Muscle layer of colon (tissue), 2 donors: ENCODE data around the gene UPF3A.
"Not testable (repeated sequence)": the region's sequence is repeated elsewhere in the genome, so short reads cannot be mapped to it uniquely, and the experiment has no call there.

Experiments used
- H3K27ac ChIP-seq: one replicate; pipeline ENCODE4 v1.7.0; 2013; ENCODE audit warnings: low read depth, mild to moderate bottlenecking, low read length, moderate library complexity
- H3K27me3 ChIP-seq, 2 donors: one replicate each; pipeline ENCODE4 v1.7.0; 2013; ENCODE audit warnings: low read length in 2 of 2, mild to moderate bottlenecking in 2 of 2; ENCODE audit not compliant: insufficient read depth in 2 of 2, control insufficient read depth in 1 of 2
- H3K36me3 ChIP-seq: one replicate; pipeline ENCODE4 v1.7.0; 2013; ENCODE audit warnings: mild to moderate bottlenecking, low read length; ENCODE audit not compliant: insufficient read depth
- H3K4me1 ChIP-seq: one replicate; pipeline ENCODE4 v1.7.0; 2013; ENCODE audit warnings: mild to moderate bottlenecking, low read length; ENCODE audit not compliant: insufficient read depth
- H3K4me3 ChIP-seq, 2 donors: one replicate each; pipeline ENCODE4 v1.7.0; 2013; ENCODE audit warnings: low read length in 2 of 2, low read depth in 1 of 2, mild to moderate bottlenecking in 1 of 2, moderate library complexity in 1 of 2
- H3K9ac ChIP-seq: one replicate; pipeline ENCODE4 v1.7.0; 2013; ENCODE audit warnings: low read length
- H3K9me3 ChIP-seq: one replicate; pipeline ENCODE4 v1.7.0; 2013; ENCODE audit warnings: mild to moderate bottlenecking, low read length
- donor health status: abdominal sarcoma.
- donor health status: Adenocarcinoma of cecum.

UPF3A gene

GRCh38 chr13:114347256-114347655, 65.9 kb downstream of the UPF3A start:
- not testable (repeated sequence) for H3K9me3 ChIP-seq, H3K4me3 ChIP-seq, H3K9ac ChIP-seq, H3K27me3 ChIP-seq, H3K4me1 ChIP-seq, H3K36me3 ChIP-seq, H3K27ac ChIP-seq

- H3K9me3 ChIP-seq, H3K4me3 ChIP-seq, H3K27ac ChIP-seq, H3K36me3 ChIP-seq, H3K4me1 ChIP-seq, H3K27me3 ChIP-seq, H3K9ac ChIP-seq: not testable (repeated sequence)
Measured at GRCh38 chr13:114352763-114353162, 71.4 kb downstream of the UPF3A start.

GRCh38 chr13:114353382-114353781, 72.0 kb downstream of the UPF3A start:
- not testable (repeated sequence) for H3K4me3 ChIP-seq, H3K9me3 ChIP-seq, H3K9ac ChIP-seq, H3K36me3 ChIP-seq, H3K27me3 ChIP-seq, H3K27ac ChIP-seq, H3K4me1 ChIP-seq
